ENCODE measurements around the gene RAB1A. TPM values are rescaled to one million over a fixed set of nuclear protein-coding genes. Genes with fewer than 3 reads are reported as not detected.

Gene RAB1A
- total and polyA plus RNA-seq, 2 of the 13 experiments (the other 11 are each of a cell fraction or from before 2014, with no cell fraction given), result 206 to 226 TPM

DNA sequence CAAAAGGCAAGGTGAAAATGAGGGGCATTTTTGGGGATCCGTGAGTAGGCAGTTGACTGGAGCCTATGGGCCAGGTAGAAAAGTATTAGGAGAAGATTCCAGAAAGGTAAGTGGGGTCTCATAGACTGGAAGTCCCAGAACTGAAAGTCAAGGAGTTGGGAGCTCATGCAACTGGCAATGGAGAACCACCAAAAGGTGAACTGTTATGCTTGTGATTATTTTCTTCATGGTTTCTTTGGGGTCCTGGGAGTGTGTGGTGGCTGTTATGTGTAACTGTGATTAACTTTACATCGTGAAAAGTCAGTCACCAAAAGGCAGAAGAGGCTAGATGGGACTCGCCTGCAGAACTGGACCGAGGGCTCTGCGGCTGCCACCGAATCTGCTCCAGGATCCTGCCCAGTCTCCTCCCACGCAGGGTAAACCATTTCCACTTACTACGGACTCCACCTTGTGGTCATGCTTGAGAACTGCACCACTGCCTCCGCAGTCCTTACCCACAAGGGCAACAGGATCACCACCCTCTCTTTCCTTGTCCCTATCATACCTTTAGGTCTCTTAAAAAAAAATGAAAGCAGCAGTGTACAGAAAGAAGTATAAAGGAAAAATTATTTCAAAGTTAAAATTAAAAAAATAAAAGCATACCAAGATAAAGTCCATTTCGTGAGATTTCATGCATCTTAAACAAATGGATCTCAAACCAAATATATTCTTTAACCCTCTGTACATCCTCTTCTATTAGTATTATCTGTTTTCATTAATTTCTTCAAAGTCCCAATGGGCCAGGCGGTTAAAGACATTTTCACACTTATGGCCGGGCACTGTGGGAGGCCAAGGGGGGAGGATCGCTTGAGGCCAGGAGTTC is 89.3 kb downstream of the RAB1A start (continued):
- TF ChIP-seq, protein P1, sequence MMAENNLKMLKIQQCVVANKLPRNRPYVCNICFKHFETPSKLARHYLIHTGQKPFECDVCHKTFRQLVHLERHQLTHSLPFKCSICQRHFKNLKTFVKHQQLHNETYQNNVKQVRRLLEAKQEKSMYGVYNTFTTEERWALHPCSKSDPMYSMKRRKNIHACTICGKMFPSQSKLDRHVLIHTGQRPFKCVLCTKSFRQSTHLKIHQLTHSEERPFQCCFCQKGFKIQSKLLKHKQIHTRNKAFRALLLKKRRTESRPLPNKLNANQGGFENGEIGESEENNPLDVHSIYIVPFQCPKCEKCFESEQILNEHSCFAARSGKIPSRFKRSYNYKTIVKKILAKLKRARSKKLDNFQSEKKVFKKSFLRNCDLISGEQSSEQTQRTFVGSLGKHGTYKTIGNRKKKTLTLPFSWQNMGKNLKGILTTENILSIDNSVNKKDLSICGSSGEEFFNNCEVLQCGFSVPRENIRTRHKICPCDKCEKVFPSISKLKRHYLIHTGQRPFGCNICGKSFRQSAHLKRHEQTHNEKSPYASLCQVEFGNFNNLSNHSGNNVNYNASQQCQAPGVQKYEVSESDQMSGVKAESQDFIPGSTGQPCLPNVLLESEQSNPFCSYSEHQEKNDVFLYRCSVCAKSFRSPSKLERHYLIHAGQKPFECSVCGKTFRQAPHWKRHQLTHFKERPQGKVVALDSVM (CRISPR knock-in tag; IDR thresholded peaks at IDR 0.05), result peak; percentile 39; the same call in 1 of the 2 replicates
- TF ChIP-seq, protein P2, sequence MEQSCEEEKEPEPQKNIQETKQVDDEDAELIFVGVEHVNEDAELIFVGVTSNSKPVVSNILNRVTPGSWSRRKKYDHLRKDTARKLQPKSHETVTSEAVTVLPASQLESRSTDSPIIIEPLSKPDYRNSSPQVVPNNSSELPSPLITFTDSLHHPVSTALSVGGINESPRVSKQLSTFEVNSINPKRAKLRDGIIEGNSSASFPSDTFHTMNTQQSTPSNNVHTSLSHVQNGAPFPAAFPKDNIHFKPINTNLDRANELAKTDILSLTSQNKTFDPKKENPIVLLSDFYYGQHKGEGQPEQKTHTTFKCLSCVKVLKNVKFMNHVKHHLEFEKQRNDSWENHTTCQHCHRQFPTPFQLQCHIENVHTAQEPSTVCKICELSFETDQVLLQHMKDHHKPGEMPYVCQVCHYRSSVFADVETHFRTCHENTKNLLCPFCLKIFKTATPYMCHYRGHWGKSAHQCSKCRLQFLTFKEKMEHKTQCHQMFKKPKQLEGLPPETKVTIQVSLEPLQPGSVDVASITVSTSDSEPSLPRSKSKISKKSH (CRISPR knock-in tag; IDR thresholded peaks at IDR 0.05; ENCODE audit: borderline replicate concordance), result 0 out of 2 replicates have a peak, but pooled peaks have one; percentile 37
- TF ChIP-seq HMG20A (CRISPR knock-in tag; IDR thresholded peaks at IDR 0.05; ENCODE audit: borderline replicate concordance) (peak; percentile 45; the same call in 1 of the 2 replicates), ZNF616 (CRISPR knock-in tag; IDR thresholded peaks at IDR 0.05; ENCODE audit: low read depth) (no peak), ETV6 (CRISPR knock-in tag; conservative IDR thresholded peaks at IDR 0.05) (0 out of 2 replicates have a peak, but pooled peaks have one; percentile 28), ZNF709 (CRISPR knock-in tag; IDR thresholded peaks at IDR 0.05) (no peak), ELF1 (CRISPR knock-in tag; IDR thresholded peaks at IDR 0.05) (0 out of 2 replicates have a peak, but pooled peaks have one; percentile 24), ADNP (CRISPR knock-in tag; IDR thresholded peaks at IDR 0.05) (no peak), NCOA2 (CRISPR knock-in tag; IDR thresholded peaks at IDR 0.05) (peak; percentile 59; the same call in 1 of the 2 replicates), HNF4A (CRISPR knock-in tag; IDR thresholded peaks at IDR 0.05) (no peak), REXO4 (CRISPR knock-in tag; IDR thresholded peaks at IDR 0.05; ENCODE audit: borderline replicate concordance) (no peak), BCL6 (CRISPR knock-in tag; IDR thresholded peaks at IDR 0.05) (0 out of 2 replicates have a peak, but pooled peaks have one; percentile 29), AGO1 (IDR thresholded peaks at IDR 0.05; ENCODE audit: low read depth, low read length, poor library complexity, severe bottlenecking) (no peak), KDM3A (CRISPR knock-in tag; IDR thresholded peaks at IDR 0.05; ENCODE audit: low read depth) (peak; percentile 49; the same call in 1 of the 2 replicates), SMYD3 (CRISPR knock-in tag; IDR thresholded peaks at IDR 0.05) (no peak)
- TF ChIP-seq, protein P3, sequence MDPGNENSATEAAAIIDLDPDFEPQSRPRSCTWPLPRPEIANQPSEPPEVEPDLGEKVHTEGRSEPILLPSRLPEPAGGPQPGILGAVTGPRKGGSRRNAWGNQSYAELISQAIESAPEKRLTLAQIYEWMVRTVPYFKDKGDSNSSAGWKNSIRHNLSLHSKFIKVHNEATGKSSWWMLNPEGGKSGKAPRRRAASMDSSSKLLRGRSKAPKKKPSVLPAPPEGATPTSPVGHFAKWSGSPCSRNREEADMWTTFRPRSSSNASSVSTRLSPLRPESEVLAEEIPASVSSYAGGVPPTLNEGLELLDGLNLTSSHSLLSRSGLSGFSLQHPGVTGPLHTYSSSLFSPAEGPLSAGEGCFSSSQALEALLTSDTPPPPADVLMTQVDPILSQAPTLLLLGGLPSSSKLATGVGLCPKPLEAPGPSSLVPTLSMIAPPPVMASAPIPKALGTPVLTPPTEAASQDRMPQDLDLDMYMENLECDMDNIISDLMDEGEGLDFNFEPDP (CRISPR knock-in tag; conservative IDR thresholded peaks at IDR 0.05), result 0 out of 2 replicates have a peak, but pooled peaks have one; percentile 79
- TF ChIP-seq, protein P4, sequence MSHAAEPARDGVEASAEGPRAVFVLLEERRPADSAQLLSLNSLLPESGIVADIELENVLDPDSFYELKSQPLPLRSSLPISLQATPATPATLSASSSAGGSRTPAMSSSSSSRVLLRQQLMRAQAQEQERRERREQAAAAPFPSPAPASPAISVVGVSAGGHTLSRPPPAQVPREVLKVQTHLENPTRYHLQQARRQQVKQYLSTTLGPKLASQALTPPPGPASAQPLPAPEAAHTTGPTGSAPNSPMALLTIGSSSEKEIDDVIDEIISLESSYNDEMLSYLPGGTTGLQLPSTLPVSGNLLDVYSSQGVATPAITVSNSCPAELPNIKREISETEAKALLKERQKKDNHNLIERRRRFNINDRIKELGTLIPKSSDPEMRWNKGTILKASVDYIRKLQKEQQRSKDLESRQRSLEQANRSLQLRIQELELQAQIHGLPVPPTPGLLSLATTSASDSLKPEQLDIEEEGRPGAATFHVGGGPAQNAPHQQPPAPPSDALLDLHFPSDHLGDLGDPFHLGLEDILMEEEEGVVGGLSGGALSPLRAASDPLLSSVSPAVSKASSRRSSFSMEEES (CRISPR knock-in tag; IDR thresholded peaks at IDR 0.05), result peak; percentile 33; the same call in 1 of the 2 replicates
- TF ChIP-seq, protein P5, sequence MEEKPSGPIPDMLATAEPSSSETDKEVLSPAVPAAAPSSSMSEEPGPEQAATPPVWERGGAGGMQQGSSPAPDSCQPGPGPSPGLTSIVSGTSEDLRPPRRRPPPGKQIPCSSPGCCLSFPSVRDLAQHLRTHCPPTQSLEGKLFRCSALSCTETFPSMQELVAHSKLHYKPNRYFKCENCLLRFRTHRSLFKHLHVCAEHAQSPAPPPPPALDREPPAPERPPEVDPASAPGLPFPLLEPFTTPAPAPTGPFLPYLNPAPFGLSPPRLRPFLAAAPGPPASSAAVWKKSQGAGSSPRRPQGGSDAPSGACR (CRISPR knock-in tag; IDR thresholded peaks at IDR 0.05), result 0 out of 2 replicates have a peak, but pooled peaks have one; percentile 54
- TF ChIP-seq, protein P6, sequence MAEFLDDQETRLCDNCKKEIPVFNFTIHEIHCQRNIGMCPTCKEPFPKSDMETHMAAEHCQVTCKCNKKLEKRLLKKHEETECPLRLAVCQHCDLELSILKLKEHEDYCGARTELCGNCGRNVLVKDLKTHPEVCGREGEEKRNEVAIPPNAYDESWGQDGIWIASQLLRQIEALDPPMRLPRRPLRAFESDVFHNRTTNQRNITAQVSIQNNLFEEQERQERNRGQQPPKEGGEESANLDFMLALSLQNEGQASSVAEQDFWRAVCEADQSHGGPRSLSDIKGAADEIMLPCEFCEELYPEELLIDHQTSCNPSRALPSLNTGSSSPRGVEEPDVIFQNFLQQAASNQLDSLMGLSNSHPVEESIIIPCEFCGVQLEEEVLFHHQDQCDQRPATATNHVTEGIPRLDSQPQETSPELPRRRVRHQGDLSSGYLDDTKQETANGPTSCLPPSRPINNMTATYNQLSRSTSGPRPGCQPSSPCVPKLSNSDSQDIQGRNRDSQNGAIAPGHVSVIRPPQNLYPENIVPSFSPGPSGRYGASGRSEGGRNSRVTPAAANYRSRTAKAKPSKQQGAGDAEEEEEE (CRISPR knock-in tag; IDR thresholded peaks at IDR 0.05; ENCODE audit: borderline replicate concordance), result 0 out of 2 replicates have a peak, but pooled peaks have one; percentile 36
